Endodermal cell (in vitro differentiated cells): Measurements from ENCODE around the gene ZNF341. TPM values are rescaled to one million over a fixed set of nuclear protein-coding genes. Genes with fewer than 3 reads are reported as not detected.

ENCODE experiments used
- DNase-seq: peaks from one replicate; pipeline ENCODE4 v3.0.0-alpha.2; 2017
- H3K27ac ChIP-seq: 2 replicates; pipeline ENCODE4 v1.5.1; 2013; ENCODE audit warnings: mild to moderate bottlenecking, low read depth, low read length, moderate library complexity
- H3K27me3 ChIP-seq: 2 replicates; pipeline ENCODE4 v1.6.1; 2013; ENCODE audit warnings: mild to moderate bottlenecking, low read length, moderate library complexity; ENCODE audit not compliant: insufficient read depth, control insufficient read depth, poor library complexity, severe bottlenecking
- H3K36me3 ChIP-seq: 2 replicates; pipeline ENCODE4 v1.7.0; 2013; ENCODE audit warnings: mild to moderate bottlenecking, low read length, moderate library complexity; ENCODE audit not compliant: control insufficient read depth, insufficient read depth
- H3K4me1 ChIP-seq: one replicate; pipeline ENCODE4 v1.7.0; 2013; ENCODE audit warnings: low read length; ENCODE audit not compliant: control insufficient read depth, insufficient read depth
- H3K4me3 ChIP-seq: 2 replicates; pipeline ENCODE4 v1.5.1; 2013; ENCODE audit warnings: mild to moderate bottlenecking, low read length, moderate library complexity
- H3K9ac ChIP-seq: 2 replicates; pipeline ENCODE4 v1.6.1; 2013; ENCODE audit warnings: mild to moderate bottlenecking, low read length, moderate library complexity; ENCODE audit not compliant: poor library complexity, severe bottlenecking; ENCODE audit errors: extremely low read depth
- H3K9me3 ChIP-seq: 2 replicates; pipeline ENCODE4 v1.6.1; 2013; ENCODE audit warnings: mild to moderate bottlenecking, low read length, moderate library complexity; ENCODE audit not compliant: control insufficient read depth
- H3K27ac Mint-ChIP-seq: 2 replicates; pipeline ENCODE4 v1.8.0; 2020; ENCODE audit warnings: mixed read lengths
- H3K27me3 Mint-ChIP-seq: 2 replicates; pipeline ENCODE4 v1.8.0; 2021; ENCODE audit warnings: mild to moderate bottlenecking, mixed read lengths; ENCODE audit not compliant: insufficient read depth
- H3K36me3 Mint-ChIP-seq: 2 replicates; pipeline ENCODE4 v1.8.0; 2020; ENCODE audit warnings: low read depth, mixed read lengths
- H3K4me1 Mint-ChIP-seq: 2 replicates; pipeline ENCODE4 v1.8.0; 2020; ENCODE audit warnings: mixed read lengths
- H3K4me3 Mint-ChIP-seq: 2 replicates; pipeline ENCODE4 v1.8.0; 2020; ENCODE audit warnings: mild to moderate bottlenecking, moderate library complexity, mixed read lengths
- H3K9me3 Mint-ChIP-seq: 2 replicates; pipeline ENCODE4 v1.8.0; 2020; ENCODE audit warnings: mild to moderate bottlenecking, mixed read lengths
- WGBS, 2 experiments: methylation state at CpG; one replicate each; pipeline versions ENCODE4 v1.1.5 to v1.1.7; 2013; ENCODE audit warnings: missing lambda C conversion rate in 2 of 2, mixed read lengths in 1 of 2; ENCODE audit not compliant: insufficient coverage in 1 of 2, insufficient read length in 1 of 2; 5-methylcytosine and 5-hydroxymethylcytosine counted together
- total RNA-seq, 2 donors: library from RNA; stranded (reverse); fragmentation: NEBNext Ultra II Directional in 1 of 2; extraction: Animal tissue kit (Norgen Biotek cat#: 25700) in 1 of 2; gene quantifications; 2 replicates in 1 of 2; 3 replicates in 1 of 2; pipeline ENCODE4 v1.2.1, GENCODE V29; 2021
- TF ChIP-seq, protein P1 (sequence below): fragments of 200-600 bp; sonication (generic); conservative IDR thresholded peaks from 2 replicates; pipeline ENCODE4 v1.5.0; 2021; ENCODE audit warnings: antibody characterized with exemption, mild to moderate bottlenecking

The ZNF341 gene
- total RNA-seq, 2 donors from 2014 or later: 5.4 to 6.5 TPM

DNA sequence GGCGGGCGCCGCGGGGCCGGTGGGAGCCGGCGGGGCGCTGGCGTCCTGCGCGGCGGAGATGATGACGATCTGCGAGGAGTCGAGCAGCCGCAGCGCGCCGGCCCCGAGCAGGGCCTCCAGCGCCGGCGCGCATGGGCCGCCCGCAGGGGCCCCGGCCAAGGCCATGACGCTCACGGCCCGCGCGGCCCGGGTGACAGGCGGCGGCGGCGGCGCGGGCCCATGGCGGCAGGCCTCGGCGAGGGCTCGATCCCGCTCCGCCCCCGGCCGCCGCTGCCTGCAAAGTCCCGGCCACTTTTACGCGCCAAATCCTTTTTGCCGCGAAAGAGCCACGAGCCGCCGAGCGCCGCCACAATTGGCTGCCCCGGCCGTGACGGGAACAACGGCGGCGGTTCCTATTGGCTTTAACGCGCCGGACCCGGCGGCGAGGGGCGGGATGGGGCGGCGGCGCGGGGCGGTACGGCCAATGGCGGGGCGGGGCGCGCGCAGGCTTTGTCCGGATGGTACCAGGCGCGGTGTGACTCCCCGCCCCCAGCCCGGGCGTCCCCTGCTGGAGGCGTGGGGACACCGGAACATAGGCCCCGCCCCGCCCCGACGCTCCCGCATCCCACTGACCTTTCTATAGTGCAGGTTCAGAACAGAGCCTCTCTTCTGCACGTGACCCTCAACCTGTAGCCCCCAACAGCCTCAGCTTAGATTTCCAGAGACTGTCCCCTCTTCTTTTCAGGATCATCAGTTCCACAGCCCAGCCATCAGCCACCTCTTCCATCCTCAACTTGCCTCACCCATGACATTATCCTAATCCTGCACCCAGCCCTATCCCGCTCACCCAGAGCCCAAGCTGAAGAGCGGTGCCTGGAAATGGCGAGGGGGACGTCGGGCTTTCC is 45.5 kb upstream of the ZNF341 start, which contains the start of gene E2F1:
TSS of gene E2F1 (minus strand) at position 286 of the 884 bp plus-strand sequence. CDS start at position 165, 121 bp downstream.
- TF ChIP-seq, protein P1, sequence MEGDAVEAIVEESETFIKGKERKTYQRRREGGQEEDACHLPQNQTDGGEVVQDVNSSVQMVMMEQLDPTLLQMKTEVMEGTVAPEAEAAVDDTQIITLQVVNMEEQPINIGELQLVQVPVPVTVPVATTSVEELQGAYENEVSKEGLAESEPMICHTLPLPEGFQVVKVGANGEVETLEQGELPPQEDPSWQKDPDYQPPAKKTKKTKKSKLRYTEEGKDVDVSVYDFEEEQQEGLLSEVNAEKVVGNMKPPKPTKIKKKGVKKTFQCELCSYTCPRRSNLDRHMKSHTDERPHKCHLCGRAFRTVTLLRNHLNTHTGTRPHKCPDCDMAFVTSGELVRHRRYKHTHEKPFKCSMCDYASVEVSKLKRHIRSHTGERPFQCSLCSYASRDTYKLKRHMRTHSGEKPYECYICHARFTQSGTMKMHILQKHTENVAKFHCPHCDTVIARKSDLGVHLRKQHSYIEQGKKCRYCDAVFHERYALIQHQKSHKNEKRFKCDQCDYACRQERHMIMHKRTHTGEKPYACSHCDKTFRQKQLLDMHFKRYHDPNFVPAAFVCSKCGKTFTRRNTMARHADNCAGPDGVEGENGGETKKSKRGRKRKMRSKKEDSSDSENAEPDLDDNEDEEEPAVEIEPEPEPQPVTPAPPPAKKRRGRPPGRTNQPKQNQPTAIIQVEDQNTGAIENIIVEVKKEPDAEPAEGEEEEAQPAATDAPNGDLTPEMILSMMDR: peak; percentile 60
- no peaks in the 10 kb centered on the region for H3K36me3 ChIP-seq
- peak within 1 kb of the TSS; percentile 79 for H3K27ac ChIP-seq
- H3K9me3 ChIP-seq: no peaks in the 10 kb centered on the region
- no peaks in the 10 kb centered on the region for H3K27me3 ChIP-seq
- peak within 1 kb of the TSS; percentile 88 for H3K4me3 ChIP-seq
- H3K27ac Mint-ChIP-seq: peak within 1 kb of the TSS; percentile 91
- peaks cover 10% of the 10 kb centered on the region for H3K4me1 ChIP-seq
- H3K9me3 Mint-ChIP-seq: no peaks in the 10 kb centered on the region
- peak within 1 kb of the TSS; percentile 79 for H3K4me3 Mint-ChIP-seq
- H3K27me3 Mint-ChIP-seq: peaks cover 5% of the 10 kb centered on the region
- H3K4me1 Mint-ChIP-seq: peaks cover 34% of the 10 kb centered on the region
- peak; percentile 99 for DNase-seq
- no peaks in the 10 kb centered on the region for H3K36me3 Mint-ChIP-seq
- peak within 1 kb of the TSS; percentile 57 for H3K9ac ChIP-seq
- WGBS, 2 experiments: 3 to 6% methylated on average over 24 to 101 of the region's 101 CpGs

DNA sequence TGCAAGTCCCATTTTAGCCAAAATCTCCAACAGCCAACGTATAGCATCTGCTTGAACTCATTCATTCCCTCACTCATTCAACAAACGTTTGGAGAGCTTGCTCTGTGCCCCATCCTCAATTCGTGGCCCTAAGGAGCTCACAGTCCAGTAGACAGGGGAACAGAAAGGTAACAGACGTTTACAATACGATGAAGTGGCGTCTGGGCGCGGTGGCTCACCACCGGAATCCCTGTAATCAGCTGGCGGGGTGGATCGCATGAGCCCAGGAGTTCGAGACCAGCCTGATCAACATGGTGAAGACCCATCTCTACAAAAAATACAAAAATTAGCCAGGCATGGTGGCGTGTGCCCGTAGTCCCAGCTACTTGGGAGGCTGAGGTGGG is 44.8 kb upstream of the ZNF341 start:
- Mint-ChIP-seq H3K4me1 (peaks cover 34% of the 10 kb centered on the region), H3K27ac (peak overlapping the region; percentile 27), H3K27me3 (peaks cover 6% of the 10 kb centered on the region), H3K4me3 (peak overlapping the region; percentile 79), H3K9me3 (no peaks in the 10 kb centered on the region), H3K36me3 (no peaks in the 10 kb centered on the region)
- TF ChIP-seq, protein P1: no peak
- Histone ChIP-seq H3K36me3 (no peaks in the 10 kb centered on the region), H3K27ac (no peak overlapping the region), H3K9ac (no peak overlapping the region), H3K27me3 (no peaks in the 10 kb centered on the region), H3K4me3 (peak overlapping the region; percentile 66), H3K9me3 (no peaks in the 10 kb centered on the region), H3K4me1 (peaks cover 10% of the 10 kb centered on the region)
- no peak for DNase-seq
- WGBS, 2 experiments: 87 to 89% methylated on average over 10 to 14 of the region's 14 CpGs

DNA sequence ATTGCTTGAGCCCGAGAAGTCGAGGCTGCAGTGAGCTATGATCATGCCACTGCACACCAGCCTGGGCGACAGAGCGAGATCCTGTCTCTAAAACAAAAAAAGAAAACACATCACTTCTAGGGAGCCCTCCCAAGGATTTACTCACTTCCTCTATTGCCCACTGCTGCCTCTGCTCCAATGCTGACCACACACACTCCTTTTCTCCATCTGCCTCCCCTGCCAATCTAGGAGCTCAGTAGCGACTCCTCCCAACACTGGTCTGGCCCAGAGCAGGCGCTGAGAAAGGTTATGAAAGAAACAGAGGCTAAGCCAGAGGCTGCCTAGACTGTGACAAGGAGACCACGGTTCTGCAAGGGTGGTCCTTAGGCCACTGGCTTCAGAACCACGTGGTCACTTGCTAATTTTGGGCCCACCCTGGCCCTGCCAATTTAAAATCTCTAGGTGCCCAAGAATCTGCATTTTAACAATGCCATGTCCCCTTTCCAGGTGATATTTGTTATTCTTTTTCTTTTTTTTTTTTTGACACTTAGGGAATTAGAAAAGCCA is 44.4 kb upstream of the ZNF341 start:
- Histone ChIP-seq H3K9ac (no peak overlapping the region), H3K27ac (no peak overlapping the region), H3K9me3 (no peaks in the 10 kb centered on the region), H3K4me1 (peaks cover 10% of the 10 kb centered on the region), H3K27me3 (no peaks in the 10 kb centered on the region), H3K36me3 (no peaks in the 10 kb centered on the region), H3K4me3 (no peak overlapping the region)
- Mint-ChIP-seq H3K4me3 (no peak overlapping the region), H3K27ac (no peak overlapping the region), H3K9me3 (no peaks in the 10 kb centered on the region), H3K27me3 (peaks cover 8% of the 10 kb centered on the region), H3K36me3 (no peaks in the 10 kb centered on the region), H3K4me1 (peaks cover 33% of the 10 kb centered on the region)
- TF ChIP-seq, protein P1: no peak
- WGBS, 2 experiments: 84 to 85% methylated on average over 6 to 8 of the region's 8 CpGs
- DNase-seq: no peak
